Transverse colon (tissue), 4 donors: Measurements from ENCODE around the gene AGTPBP1. TPM values are rescaled to one million over a fixed set of nuclear protein-coding genes. Genes with fewer than 3 reads are reported as not detected.
A peak's percentile ranks its signal among the peaks of the same experiment; 100 is the strongest.
"Not testable (repeated sequence)": the region's sequence is repeated elsewhere in the genome, so short reads cannot be mapped to it uniquely, and the experiment has no call there.

Experiments used
- DNase-seq: peaks from one replicate; pipeline ENCODE4 v3.0.0-alpha.2; 2019
- H3K27ac ChIP-seq, 4 donors: fragments of 200-600 bp; sonication (generic); 2 replicates each; pipeline ENCODE4 v1.5.1; 2016 to 2018; ENCODE audit warnings: inconsistent platforms in 4 of 4
- H3K27me3 ChIP-seq: fragments of 200-600 bp; sonication (generic); 2 replicates; pipeline ENCODE4 v1.5.1; 2017; ENCODE audit warnings: inconsistent platforms
- H3K36me3 ChIP-seq, 4 donors: fragments of 200-600 bp; sonication (generic); 2 replicates each; pipeline ENCODE4 v1.5.1; 2017 to 2019; ENCODE audit warnings: inconsistent platforms in 4 of 4
- H3K4me1 ChIP-seq, 4 donors: fragments of 200-600 bp; sonication (generic); 2 replicates each; pipeline ENCODE4 v1.5.1; 2017 to 2020; ENCODE audit warnings: inconsistent platforms in 4 of 4
- H3K4me3 ChIP-seq, 4 donors: fragments of 200-600 bp; sonication (generic); 1 replicate in 1 of 4; 2 replicates in 3 of 4; pipeline versions ENCODE4 v1.5.1 to v1.6.1; 2017 to 2019; ENCODE audit warnings: inconsistent platforms in 4 of 4
- H3K9me3 ChIP-seq, 2 donors: fragments of 200-600 bp; sonication (generic); 2 replicates each; pipeline ENCODE4 v1.5.1; 2017 to 2019; ENCODE audit warnings: inconsistent platforms in 2 of 2
- EP300 ChIP-seq: sonication (generic); formaldehyde crosslinking; IDR thresholded peaks from one replicate; pipeline ENCODE4 v1.6.1; 2017; ENCODE audit warnings: antibody characterized with exemption, low read depth
- POLR2A ChIP-seq: fragments of 450-650 bp; IDR thresholded peaks from one replicate; pipeline ENCODE4 v1.6.1; 2016; ENCODE audit warnings: antibody characterized with exemption, mild to moderate bottlenecking, moderate library complexity
- POLR2AphosphoS5 ChIP-seq, 3 donors: sonication (generic); formaldehyde crosslinking; IDR thresholded peaks; one replicate each; pipeline ENCODE4 v1.6.1; 2016; ENCODE audit warnings: antibody characterized with exemption in 3 of 3
- WGBS, 2 donors: methylation state at CpG; one replicate each; pipeline ENCODE4 v1.1.5; 2018; ENCODE audit warnings: low coverage in 1 of 2; 5-methylcytosine and 5-hydroxymethylcytosine counted together
- in situ Hi-C, 4 donors: fragments of 200-750 bp; cut with MboI; loops; one replicate each; pipeline versions ENCODE4 v1.15.0 to v1.15.1; 2017; ENCODE audit warnings: low sequenced_read_pairs in 3 of 4, low pct_ligation_motif_present in 1 of 4, low pct_unique_long_range_greater_than_20kb in 1 of 4
- intact Hi-C: fragments of 100-400 bp; cut with DNase I; formaldehyde crosslinking; loops from one replicate; pipeline ENCODE4 v1.15.1; 2023; ENCODE audit warnings: low total_unique reads
- total RNA-seq, 4 donors: library from RNA; depleted of rRNA; stranded (reverse); fragments of >200 nt; gene quantifications; one replicate each; pipeline ENCODE4 v1.1.0, GENCODE V29; 2016
- TF ChIP-seq, protein P1 (sequence below), 5 experiments: fragments of 200-600 bp in 3 of 5; fragments of 450-650 bp in 2 of 5; sonication (generic) in 3 of 5; IDR thresholded peaks; 1 replicate in 2 of 5; 2 replicates in 3 of 5; pipeline ENCODE4 v1.5.1; 2016 to 2017; ENCODE audit warnings: antibody characterized with exemption in 5 of 5, inconsistent platforms in 3 of 5, mild to moderate bottlenecking in 2 of 5, moderate library complexity in 1 of 5

The AGTPBP1 gene, protein sequence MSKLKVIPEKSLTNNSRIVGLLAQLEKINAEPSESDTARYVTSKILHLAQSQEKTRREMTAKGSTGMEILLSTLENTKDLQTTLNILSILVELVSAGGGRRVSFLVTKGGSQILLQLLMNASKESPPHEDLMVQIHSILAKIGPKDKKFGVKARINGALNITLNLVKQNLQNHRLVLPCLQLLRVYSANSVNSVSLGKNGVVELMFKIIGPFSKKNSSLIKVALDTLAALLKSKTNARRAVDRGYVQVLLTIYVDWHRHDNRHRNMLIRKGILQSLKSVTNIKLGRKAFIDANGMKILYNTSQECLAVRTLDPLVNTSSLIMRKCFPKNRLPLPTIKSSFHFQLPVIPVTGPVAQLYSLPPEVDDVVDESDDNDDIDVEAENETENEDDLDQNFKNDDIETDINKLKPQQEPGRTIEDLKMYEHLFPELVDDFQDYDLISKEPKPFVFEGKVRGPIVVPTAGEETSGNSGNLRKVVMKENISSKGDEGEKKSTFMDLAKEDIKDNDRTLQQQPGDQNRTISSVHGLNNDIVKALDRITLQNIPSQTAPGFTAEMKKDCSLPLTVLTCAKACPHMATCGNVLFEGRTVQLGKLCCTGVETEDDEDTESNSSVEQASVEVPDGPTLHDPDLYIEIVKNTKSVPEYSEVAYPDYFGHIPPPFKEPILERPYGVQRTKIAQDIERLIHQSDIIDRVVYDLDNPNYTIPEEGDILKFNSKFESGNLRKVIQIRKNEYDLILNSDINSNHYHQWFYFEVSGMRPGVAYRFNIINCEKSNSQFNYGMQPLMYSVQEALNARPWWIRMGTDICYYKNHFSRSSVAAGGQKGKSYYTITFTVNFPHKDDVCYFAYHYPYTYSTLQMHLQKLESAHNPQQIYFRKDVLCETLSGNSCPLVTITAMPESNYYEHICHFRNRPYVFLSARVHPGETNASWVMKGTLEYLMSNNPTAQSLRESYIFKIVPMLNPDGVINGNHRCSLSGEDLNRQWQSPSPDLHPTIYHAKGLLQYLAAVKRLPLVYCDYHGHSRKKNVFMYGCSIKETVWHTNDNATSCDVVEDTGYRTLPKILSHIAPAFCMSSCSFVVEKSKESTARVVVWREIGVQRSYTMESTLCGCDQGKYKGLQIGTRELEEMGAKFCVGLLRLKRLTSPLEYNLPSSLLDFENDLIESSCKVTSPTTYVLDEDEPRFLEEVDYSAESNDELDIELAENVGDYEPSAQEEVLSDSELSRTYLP
- total RNA-seq: 10 to 100 TPM in 3 of 4 donors, 1 to 10 TPM in 1; 4.1 to 21.0 (median 15.4) TPM

DNA sequence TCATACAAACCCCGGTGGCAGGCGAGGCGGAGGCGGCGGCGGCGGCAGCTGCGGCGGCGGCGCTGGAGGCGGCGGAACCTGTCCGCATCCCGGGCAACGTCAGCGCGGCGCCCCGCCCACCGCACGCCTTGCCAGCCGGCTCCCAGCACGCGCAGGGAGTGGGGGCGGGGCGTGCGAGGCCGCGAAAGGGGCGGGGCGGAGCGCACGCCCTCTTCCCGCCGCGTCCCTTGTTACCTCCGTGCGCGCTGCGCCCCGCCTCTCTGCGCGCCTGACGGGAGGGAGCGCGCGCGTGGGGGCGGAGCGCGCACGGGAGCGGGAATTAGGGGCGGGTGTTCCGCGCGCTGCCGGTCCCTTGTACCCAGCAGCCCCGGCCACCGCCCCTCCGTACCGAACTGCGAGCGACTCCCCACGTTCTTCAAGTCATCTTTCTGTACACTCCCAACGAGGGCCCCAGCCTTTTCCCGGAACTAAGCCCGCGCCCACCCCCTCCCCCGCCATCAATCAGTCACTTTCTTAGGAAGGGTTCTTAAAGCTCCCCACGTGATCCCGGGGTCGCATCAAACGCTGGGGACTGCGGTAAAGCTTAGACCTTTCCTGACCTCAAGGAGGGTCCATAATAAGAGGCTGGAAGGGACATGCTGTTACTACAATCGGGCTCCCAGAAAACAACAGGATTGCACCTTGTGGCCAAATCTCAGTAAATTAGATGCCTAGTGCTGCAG lies at the start of gene AGTPBP1:
Gene AGTPBP1 (minus strand): TSS at position 80 of the 722 bp plus-strand sequence. CDS start 29,421 bp downstream, outside the sequence.
- H3K36me3 ChIP-seq: no peaks in the 10 kb centered on the region
- H3K4me3 ChIP-seq: peak within 1 kb of the TSS; percentile 76 to 97 (median 90)
- in situ Hi-C loops: no loop called here
- H3K4me1 ChIP-seq: peaks cover 5 to 20% (median 17%) of the 10 kb centered on the region in 4 donors
- peak within 1 kb of the TSS; percentile 84 to 93 (median 92) for H3K27ac ChIP-seq
- TF ChIP-seq POLR2AphosphoS5 (IDR thresholded peaks at IDR 0.05) (peak in 2 of 3 donors; percentile 54 to 64), EP300 (peak; percentile 1), POLR2A (peak; percentile 11)
- TF ChIP-seq, protein P1, sequence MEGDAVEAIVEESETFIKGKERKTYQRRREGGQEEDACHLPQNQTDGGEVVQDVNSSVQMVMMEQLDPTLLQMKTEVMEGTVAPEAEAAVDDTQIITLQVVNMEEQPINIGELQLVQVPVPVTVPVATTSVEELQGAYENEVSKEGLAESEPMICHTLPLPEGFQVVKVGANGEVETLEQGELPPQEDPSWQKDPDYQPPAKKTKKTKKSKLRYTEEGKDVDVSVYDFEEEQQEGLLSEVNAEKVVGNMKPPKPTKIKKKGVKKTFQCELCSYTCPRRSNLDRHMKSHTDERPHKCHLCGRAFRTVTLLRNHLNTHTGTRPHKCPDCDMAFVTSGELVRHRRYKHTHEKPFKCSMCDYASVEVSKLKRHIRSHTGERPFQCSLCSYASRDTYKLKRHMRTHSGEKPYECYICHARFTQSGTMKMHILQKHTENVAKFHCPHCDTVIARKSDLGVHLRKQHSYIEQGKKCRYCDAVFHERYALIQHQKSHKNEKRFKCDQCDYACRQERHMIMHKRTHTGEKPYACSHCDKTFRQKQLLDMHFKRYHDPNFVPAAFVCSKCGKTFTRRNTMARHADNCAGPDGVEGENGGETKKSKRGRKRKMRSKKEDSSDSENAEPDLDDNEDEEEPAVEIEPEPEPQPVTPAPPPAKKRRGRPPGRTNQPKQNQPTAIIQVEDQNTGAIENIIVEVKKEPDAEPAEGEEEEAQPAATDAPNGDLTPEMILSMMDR (IDR thresholded peaks at IDR 0.05): peak in 4 of 5 experiments; percentile 20 to 38 (median 30)
- DNase-seq: peak; percentile 97
- H3K27me3 ChIP-seq: no peaks in the 10 kb centered on the region
- intact Hi-C loops: no loop called here
- no peaks in the 10 kb centered on the region for H3K9me3 ChIP-seq
- WGBS, 2 donors: 0% methylated on average over 39 of the region's 77 CpGs; no CpG with 5 or more reads in 1 of the 2 donors

DNA sequence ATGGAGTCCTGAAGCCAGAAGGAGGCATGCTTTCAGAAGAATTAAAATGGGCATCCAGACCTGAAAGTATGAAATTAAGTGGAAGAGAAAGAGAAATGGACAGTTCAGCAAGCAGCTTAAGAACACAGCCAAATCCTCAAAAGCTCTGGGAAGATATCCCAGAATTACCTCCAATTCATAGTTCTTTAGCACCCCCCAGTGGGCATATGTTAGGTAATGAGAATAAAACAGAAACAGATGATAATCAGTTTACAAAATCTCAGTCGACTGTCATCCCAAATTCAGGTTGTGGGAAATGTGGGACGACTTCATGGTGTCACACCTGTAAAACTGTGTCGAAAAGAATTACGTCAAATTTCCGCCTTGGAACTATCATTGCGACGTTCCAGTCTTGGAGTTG lies 44.4 kb upstream of the AGTPBP1 start:
- intact Hi-C loops: loop anchor here (10.0 kb wide), 1 partner anchor 91 kb away; no protein-coding TSS in a partner anchor
- H3K27ac ChIP-seq, H3K36me3 ChIP-seq, H3K4me1 ChIP-seq, DNase-seq, H3K4me3 ChIP-seq, H3K9me3 ChIP-seq, H3K27me3 ChIP-seq: not testable (repeated sequence)
- WGBS, 2 donors: 22% methylated on average over 7 of the region's 7 CpGs; no CpG with 5 or more reads in 1 of the 2 donors
- in situ Hi-C loops: loop anchor here in 2 of 4 donors (10.0 to 25.0 kb wide), 2 partner anchors 91 to 99 kb away; no protein-coding TSS in a partner anchor
- TF ChIP-seq, protein P1 (IDR thresholded peaks at IDR 0.05): peak in 2 of 5 experiments; percentile 17 to 25

DNA sequence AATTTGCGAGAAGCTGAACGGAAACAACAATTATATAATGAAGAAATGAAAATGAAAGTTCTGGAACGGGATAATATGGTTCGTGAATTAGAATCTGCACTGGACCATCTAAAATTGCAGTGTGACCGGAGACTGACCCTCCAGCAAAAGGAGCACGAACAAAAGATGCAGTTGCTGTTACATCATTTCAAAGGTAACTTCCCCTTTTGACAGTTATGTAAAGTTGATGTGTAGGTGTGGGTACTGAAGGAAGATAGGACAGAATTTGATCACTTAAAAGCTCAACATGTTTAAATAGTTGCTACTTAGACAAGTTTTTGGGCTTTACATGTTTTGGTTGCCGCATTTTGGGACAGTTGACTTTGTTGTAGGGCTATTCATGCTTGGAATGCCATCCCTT lies 32.1 kb upstream of the AGTPBP1 start:
- WGBS, 2 donors: 82 to 94% methylated on average over 6 to 7 of the region's 7 CpGs
- intact Hi-C loops, in situ Hi-C loops, H3K27ac ChIP-seq, DNase-seq, H3K36me3 ChIP-seq, H3K27me3 ChIP-seq, H3K4me1 ChIP-seq, H3K4me3 ChIP-seq, H3K9me3 ChIP-seq: not testable (repeated sequence)

- DNase-seq, H3K4me3 ChIP-seq, in situ Hi-C loops, H3K4me1 ChIP-seq, H3K27ac ChIP-seq, intact Hi-C loops, H3K27me3 ChIP-seq, H3K9me3 ChIP-seq, H3K36me3 ChIP-seq: not testable (repeated sequence)
- 67 to 70% methylated on average over 1 to 2 of the region's 3 CpGs for WGBS, 2 donors
These were observed 20.0 kb upstream of the AGTPBP1 start for GRCh38 chr9:85761802-85762201.

DNA sequence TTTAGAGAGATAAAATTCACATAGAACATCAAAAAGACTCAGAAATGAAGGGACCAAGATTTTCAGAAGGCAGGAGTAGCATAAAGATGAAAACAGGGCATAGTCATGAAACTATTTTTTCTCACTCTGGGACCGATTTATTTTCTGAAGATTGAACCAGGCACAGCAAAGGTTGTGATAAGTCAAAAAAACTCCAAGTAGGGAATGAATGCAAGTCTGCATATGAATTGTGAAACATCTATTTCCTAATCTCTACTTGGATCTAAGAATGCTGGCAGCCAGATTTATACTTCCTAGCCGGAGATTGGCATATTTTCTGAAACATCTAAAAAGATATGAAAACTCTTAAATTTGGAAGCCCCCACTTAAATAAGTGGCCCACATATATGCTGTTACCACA lies 16.0 kb upstream of the AGTPBP1 start:
- intact Hi-C loops: not testable (repeated sequence)
- WGBS, 2 donors: 97 to 100% methylated on average over 1 to 2 of the region's 2 CpGs

GRCh38 chr9:85756216-85756615 lies 14.5 kb upstream of the AGTPBP1 start:
- H3K36me3 ChIP-seq, H3K9me3 ChIP-seq, in situ Hi-C loops, H3K4me1 ChIP-seq, DNase-seq, H3K27me3 ChIP-seq, H3K27ac ChIP-seq, H3K4me3 ChIP-seq, intact Hi-C loops: not testable (repeated sequence)
- WGBS, 2 donors: 70 to 100% methylated on average over 1 of the region's 1 CpG

More for the DNA sequence above, 16.0 kb upstream of the AGTPBP1 start:
- H3K4me3 ChIP-seq, H3K4me1 ChIP-seq, H3K9me3 ChIP-seq, DNase-seq, H3K36me3 ChIP-seq, H3K27me3 ChIP-seq, H3K27ac ChIP-seq, in situ Hi-C loops: not testable (repeated sequence)
